Fibroblast of lung (primary cell): ENCODE results near the gene CPZ.

Source experiments
- CTCF ChIP-seq, 2 donors: IDR thresholded peaks in 1 of 2; conservative IDR thresholded peaks in 1 of 2; 1 replicate in 1 of 2; 2 replicates in 1 of 2; pipeline ENCODE4 v1.5.1; 2011 to 2012; ENCODE audit warnings: low read length in 2 of 2, control low read depth in 1 of 2, inconsistent platforms in 1 of 2, low read depth in 1 of 2, mild to moderate bottlenecking in 1 of 2
- EZH2 ChIP-seq: IDR thresholded peaks from 2 replicates; pipeline ENCODE4 v1.5.1; 2012; ENCODE audit warnings: low read length, control low read depth, mild to moderate bottlenecking; ENCODE audit errors: missing control alignments

DNA sequence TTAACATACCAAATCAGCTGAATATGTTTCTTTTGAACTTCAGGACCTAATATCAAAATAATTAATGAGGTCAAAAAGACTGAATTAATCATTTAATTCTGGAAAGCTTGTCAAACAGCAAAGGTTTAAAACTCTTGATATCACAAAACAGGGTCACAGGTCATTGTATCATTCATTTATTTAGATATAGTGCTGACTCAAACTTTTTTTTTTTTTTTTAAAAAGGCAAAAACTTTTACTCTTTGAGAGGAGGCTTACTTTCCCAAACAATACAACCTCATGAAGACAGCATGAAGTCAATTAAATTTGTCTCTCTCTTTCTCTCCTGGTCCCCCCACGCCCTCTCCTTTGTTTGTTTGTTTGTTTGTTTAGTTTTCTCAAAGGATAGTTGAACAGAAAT lies 28.0 kb upstream of the CPZ start:
- TF ChIP-seq CTCF (conservative IDR thresholded peaks at IDR 0.05 in 1 of 2, IDR thresholded peaks at IDR 0.05 in 1 of 2; ENCODE audit: low read depth in 1 of 2, low read length in 2 of 2) (no peak), EZH2 (no peak)
